GM19397 (cell line): ENCODE results near the gene KRT222.

Experiments used
- ATAC-seq: cut with Tn5 transposase; IDR thresholded peaks from one replicate; pipeline ENCODE4 v1.9.1; 2021; ENCODE audit warnings: mild to moderate bottlenecking, moderate library complexity; ENCODE audit not compliant: unreplicated experiment

KRT222 gene

GRCh38 chr17:40664582-40665333, at the start of gene KRT222:
KRT222 (minus strand) TSS chr17:40665177; CDS start chr17:40665099, 78 bp downstream.
- no peak for ATAC-seq

- ATAC-seq = no peak
Measured at GRCh38 chr17:40714473-40714872, 49.5 kb upstream of the KRT222 start.

DNA sequence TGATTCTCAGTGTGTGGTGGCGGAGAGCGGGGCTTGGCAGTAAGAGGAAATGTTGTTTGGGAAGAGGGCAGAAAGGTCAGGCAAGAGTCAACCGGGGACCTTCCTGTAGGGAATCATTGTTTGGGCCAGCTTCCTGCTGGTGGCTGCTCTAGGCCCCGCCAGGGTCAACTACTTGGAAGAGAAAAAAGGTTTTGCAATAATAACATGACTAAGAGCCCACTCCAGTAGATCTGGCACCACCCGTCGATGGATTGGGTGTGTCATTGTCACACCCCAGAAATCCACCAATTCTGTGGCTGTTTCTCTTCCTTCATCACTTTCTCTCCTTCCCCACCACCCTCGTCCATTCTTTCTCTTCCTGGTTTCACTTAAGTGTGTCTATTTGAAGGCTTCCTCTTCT, 42.8 kb upstream of the KRT222 start:
- ATAC-seq = no peak

- ATAC-seq = no peak
Measured at GRCh38 chr17:40705584-40705983, 40.6 kb upstream of the KRT222 start.

- no peak for ATAC-seq
Measured at GRCh38 chr17:40703652-40704051, 38.7 kb upstream of the KRT222 start, which contains the start of gene KRT24. KRT24 (minus strand) TSS chr17:40703752; CDS start chr17:40703693, 59 bp downstream.

DNA sequence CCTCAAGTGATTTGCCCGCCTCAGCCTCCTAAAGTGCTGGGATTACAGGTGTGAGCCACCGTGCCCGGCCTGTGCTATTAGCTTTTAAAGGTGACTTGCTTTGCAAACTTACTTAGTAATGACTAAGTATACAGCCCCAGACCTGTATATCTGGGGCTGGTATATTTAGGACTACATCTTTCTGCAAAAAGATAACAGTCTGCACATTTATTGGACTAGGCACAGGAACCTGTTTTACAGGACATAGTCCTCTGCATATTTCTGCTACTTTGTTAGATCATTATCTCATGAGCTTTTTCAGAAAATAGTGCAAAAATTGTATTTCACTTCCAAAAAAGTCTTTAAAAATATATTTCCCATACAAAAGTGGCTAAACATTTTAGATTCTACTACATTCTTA, 37.3 kb upstream of the KRT222 start:
- no peak for ATAC-seq

DNA sequence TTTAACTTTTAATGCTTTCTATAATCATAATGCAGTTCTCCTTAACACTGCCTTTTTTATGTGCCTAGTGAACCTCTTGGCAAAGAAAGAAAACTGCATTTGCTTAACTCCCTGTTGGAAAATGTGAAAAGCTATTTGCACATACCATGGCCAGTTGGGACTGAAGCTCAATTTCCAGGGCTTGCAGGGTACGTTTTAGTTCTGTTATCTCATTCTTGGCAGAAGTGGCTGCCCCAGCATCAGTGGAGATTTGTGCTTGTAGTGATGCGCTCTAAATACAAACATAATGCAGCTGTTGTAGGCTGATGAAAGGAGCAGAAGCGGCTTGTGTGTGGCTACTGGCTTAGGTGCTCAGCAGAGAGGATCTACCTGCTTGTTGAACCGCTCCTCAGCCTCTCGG, 34.9 kb upstream of the KRT222 start:
- ATAC-seq = no peak

DNA sequence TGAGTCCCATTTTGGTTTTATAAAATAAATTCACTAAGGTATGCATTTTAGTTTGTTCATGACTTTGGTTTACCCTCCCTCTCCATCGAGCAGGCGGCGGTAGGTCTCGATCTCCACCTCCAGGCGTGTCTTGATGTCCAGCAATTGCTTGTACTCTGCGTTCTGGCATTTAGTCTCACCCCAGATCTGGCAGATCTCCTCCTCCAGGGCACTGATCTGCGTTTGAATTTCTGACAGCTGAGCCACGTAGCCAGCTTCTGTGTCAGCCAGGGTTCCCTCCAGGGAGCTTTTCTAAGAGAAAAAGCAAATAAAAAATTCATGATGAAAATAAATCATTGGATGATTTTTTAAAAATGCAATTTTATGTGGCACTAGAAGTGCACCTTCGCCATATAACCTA, 34.4 kb upstream of the KRT222 start:
- no peak for ATAC-seq

- no peak for ATAC-seq
Measured at GRCh38 chr17:40697297-40697696, 32.3 kb upstream of the KRT222 start.

GRCh38 chr17:40696651-40697072, 31.7 kb upstream of the KRT222 start:
- no peak for ATAC-seq

GRCh38 chr17:40695874-40696472, 31.0 kb upstream of the KRT222 start:
- no peak for ATAC-seq

GRCh38 chr17:40694584-40694983, 29.6 kb upstream of the KRT222 start:
- ATAC-seq = no peak

DNA sequence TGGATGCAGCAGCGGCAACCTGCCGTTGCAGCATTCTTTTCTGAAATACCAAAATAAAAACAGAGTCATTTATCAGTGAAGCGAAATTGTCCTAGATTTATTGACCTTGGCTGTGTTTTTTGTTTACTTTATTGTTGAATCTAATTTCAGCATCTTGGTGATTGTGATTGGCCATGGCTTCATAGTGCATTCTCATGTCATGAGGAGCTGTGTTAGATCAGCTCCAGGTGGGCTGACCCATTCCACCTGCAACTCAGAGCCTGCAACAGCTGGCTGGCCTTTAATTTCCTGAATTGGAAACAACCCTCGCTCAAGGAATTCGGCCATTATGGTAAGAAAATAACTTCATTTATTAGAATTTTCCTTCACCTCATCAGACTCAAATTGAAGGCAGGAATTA, 22.1 kb upstream of the KRT222 start:
- ATAC-seq = no peak

DNA sequence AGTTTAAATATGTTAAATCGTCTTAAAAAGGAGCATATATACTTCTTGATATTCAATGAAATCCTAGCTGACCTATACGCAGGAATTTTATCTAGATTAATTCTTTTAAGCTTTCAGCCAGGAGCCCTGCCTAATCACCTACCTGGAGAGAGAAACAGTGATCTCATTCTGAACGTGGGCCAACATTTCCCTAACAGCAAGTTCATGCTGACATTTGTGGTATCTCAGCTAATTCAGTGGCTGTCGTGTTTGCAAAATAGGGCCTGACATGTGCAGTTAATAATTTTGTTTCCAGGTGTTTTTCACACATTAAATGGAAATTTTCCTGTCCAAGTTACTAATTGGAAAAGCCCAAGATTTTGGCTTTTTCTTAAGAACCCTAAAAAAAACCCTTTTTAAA, 21.2 kb upstream of the KRT222 start:
- ATAC-seq = no peak

DNA sequence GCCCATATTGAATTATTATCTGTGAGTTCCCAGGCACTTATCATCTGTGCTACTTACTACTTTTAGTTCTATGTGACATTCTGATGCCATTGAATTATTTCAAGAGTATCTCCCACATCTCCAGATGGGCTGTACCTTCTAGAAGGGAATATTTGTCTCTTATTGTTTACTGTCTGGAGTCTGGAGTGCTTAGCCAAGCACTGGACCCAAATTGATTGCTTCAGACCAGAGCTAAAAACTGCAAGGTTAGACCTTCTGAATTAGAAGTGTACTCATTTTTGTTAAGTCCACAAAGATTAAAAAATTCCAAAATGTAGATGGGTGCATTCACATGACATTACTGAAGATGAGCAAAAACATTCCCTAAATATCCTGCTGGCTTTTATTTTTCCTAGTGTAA, 16.0 kb upstream of the KRT222 start:
- no peak for ATAC-seq

- no peak for ATAC-seq
Measured at GRCh38 chr17:40679523-40679907, 14.5 kb upstream of the KRT222 start.

- no peak for ATAC-seq
Measured at GRCh38 chr17:40678902-40679522, 14.0 kb upstream of the KRT222 start.

DNA sequence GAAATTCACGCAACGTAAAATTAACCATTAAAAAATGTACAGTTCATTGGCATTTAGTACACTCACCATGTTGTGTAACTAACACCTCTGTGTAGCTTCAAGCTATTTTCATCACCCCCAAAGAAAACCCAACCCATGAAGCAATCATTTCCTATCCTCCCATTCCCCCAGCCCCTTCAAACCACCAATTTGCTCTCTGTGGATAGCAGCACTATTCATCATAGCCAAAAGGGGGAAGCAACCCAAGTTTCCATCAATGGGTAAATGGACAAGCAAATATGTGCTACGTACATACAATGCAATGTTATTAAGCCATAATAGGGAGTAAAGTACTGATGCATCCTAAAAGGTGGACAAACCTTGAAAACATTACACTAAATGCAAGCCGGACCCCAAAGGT, 10.9 kb upstream of the KRT222 start:
- no peak for ATAC-seq

DNA sequence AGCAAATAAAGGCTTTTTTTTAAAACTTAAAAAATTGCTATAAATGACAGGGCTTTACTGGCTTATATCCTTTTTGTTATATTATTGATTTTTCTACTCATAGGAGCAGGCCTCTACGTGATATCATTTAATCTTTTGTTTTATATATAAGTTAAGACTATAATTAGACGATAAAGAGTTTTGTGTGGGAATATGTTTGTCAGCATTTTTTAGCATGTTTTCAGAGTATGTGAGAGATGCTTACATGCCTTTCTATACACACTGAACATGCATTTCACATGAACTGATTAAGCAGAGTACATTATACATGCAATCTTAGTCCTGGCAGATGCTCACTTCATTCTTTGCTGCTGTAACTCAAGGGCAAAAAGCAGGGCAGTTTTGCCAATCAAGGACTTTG, 7.7 kb upstream of the KRT222 start:
- ATAC-seq = no peak

- ATAC-seq = no peak
Measured at GRCh38 chr17:40671282-40671681, 6.3 kb upstream of the KRT222 start.

DNA sequence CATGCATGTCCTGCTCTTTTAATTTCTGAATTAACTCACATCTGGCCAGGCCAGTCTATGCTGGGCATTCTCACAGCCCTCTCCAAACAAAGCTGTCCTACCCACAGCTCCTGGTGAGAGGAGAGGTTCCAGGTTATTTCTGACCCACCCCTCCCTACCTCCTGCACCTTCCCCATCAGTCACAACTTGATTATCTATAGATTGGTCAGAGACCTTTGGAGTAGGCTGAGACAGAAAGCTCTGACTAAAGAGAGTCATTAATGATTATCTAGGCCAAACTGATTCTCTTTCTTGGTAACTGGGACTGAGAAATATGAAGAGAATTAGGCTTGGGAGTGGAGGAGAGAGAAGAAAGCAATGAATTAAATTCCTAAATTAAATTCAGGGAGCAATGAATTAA, 1.4 kb upstream of the KRT222 start:
- no peak for ATAC-seq

DNA sequence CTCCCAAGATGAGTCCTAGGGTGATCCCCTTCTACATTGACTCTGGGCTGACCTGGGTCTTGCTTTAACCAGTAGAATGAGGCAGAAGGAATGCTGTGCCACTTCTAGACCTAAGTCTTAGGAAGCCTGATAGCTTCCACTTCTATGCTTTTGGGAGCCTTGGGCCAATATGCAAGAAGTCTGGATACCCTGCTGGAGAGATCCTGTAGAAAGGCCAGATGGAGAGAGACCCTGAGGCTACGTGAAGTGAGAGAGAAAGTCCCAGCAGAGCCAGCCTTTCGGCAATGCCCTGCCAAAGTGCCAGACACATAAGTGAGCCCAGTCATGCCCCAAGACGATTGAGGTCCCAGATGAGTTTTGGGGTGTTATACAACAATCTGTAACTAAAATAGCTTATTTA, 1.7 kb downstream of the KRT222 start:
- no peak for ATAC-seq
